Uterus (tissue), 2 donors: ENCODE results near the gene IL6.

ENCODE experiments used
- CTCF ChIP-seq, 4 experiments: fragments of 200-600 bp in 2 of 4; fragments of 450-650 bp in 2 of 4; sonication (generic) in 2 of 4; IDR thresholded peaks; one replicate each; pipeline ENCODE4 v1.5.1; 2016 to 2019; ENCODE audit warnings: antibody characterized with exemption in 4 of 4, mild to moderate bottlenecking in 2 of 4, moderate library complexity in 1 of 4
- POLR2A ChIP-seq, 2 donors: fragments of 450-650 bp; IDR thresholded peaks; one replicate each; pipeline ENCODE4 v1.6.1; 2016; ENCODE audit warnings: antibody characterized with exemption in 2 of 2, mild to moderate bottlenecking in 1 of 2, moderate library complexity in 1 of 2

DNA sequence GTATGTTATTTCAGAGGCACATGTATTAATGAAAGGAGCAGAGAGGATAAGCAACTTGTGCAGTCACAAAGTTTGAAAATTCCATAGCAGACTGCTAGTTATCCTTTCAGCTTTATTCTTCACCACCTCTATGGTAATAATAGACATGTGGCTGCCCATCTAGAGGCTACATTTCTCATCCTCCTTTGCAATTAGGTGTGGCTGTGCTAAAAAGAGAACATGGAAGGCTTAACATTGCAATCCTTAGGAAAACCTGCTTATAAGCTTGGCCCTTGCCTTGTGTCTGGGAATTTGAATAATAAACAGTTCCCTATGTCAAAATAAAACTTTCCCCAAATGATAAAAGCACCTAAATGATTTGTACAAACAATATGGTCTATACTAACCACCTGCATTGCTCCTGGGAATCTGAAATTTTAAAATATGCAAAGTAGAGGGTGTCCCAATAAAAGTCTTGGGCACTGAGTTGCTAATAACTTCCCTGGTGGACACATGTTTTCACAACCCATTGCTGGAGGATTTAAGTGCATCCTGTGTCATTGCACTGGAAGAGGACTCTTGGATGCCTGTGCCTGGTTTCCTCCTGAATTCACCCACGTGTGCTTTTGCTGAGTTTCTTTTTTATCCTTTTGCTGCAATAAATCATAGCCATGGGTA, 30.5 kb downstream of the IL6 start:
- TF ChIP-seq CTCF (IDR thresholded peaks at IDR 0.05) (no peak), POLR2A (IDR thresholded peaks at IDR 0.05) (no peak)
